ENCODE data around the gene GPC6. TPM values are rescaled to one million over a fixed set of nuclear protein-coding genes. Genes with fewer than 3 reads are reported as not detected.

GPC6 gene
- total RNA-seq, 3 donors from 2014 or later (not counting 1 experiment from before 2014, with no cell fraction given): not detected

DNA sequence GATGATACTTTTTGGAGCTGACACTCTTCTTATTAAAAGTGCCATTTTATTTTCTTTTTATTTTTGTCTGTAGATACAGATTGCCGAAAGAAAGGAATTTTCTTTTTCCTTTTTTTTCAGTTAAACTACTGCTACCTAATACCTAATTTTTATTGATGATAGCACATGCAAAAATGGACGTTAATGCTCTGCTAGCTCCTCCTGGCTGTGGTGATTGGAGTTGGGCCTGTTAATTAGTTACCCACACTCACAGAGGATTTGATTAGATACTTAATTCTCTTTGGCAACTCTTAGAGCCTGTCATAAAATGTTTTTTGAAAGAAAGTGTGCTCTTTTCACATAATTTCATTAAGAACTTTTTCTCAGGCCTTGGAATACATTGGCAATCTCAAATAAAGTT is 886.1 kb downstream of the GPC6 start:
- intact Hi-C loops (cut with micrococcal nuclease): no loop called here
- WGBS (ENCODE audit: insufficient coverage): no CpG with 5 or more reads among the region's 2 CpGs
- H3K4me1 Mint-ChIP-seq: no peaks in the 10 kb centered on the region
- no peaks in the 10 kb centered on the region for H3K9me3 Mint-ChIP-seq
- no peaks in the 10 kb centered on the region for H3K4me1 ChIP-seq (ENCODE audit: control insufficient read depth, insufficient read depth, low read length)
- no peaks in the 10 kb centered on the region for H3K36me3 Mint-ChIP-seq
- no peak overlapping the region for H3K27ac Mint-ChIP-seq
- DNase-seq: no peak
- TF ChIP-seq, protein P1, sequence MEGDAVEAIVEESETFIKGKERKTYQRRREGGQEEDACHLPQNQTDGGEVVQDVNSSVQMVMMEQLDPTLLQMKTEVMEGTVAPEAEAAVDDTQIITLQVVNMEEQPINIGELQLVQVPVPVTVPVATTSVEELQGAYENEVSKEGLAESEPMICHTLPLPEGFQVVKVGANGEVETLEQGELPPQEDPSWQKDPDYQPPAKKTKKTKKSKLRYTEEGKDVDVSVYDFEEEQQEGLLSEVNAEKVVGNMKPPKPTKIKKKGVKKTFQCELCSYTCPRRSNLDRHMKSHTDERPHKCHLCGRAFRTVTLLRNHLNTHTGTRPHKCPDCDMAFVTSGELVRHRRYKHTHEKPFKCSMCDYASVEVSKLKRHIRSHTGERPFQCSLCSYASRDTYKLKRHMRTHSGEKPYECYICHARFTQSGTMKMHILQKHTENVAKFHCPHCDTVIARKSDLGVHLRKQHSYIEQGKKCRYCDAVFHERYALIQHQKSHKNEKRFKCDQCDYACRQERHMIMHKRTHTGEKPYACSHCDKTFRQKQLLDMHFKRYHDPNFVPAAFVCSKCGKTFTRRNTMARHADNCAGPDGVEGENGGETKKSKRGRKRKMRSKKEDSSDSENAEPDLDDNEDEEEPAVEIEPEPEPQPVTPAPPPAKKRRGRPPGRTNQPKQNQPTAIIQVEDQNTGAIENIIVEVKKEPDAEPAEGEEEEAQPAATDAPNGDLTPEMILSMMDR (IDR thresholded peaks at IDR 0.05): no peak
- H3K27me3 Mint-ChIP-seq (ENCODE audit: low read depth in 2 of 2): no peaks in the 10 kb centered on the region
- no peak overlapping the region for H3K4me3 Mint-ChIP-seq
- H3K9me3 ChIP-seq (ENCODE audit: control insufficient read depth, insufficient read depth, low read length): no peaks in the 10 kb centered on the region
- no peaks in the 10 kb centered on the region for H3K27me3 ChIP-seq (ENCODE audit: control insufficient read depth, insufficient read depth, low read length)
- no peak overlapping the region for H3K4me3 ChIP-seq (ENCODE audit: low read length)
- no peak overlapping the region for H3K27ac ChIP-seq (ENCODE audit: low read length)
- ATAC-seq: no peak
- no peaks in the 10 kb centered on the region for H3K36me3 ChIP-seq (ENCODE audit: control insufficient read depth, insufficient read depth, low read length)

DNA sequence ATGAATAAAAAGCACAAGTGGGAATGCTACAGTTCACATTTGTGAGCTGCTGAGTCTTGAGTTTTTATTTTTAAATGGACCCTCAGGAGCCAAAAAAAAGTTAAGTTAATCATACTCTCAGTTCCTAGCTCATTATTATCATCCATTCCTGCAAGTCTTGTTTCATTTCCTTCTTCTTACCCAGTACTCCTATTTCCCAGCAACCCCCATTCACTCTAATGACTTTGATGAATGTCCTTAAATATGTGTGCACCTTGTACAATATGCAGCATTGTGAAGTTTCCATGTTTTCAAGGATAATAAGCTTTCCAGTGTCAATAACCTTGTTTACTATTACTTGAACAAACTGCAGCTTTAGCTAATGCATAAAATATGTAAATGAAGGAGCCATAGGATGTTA is 886.6 kb downstream of the GPC6 start:
- no peak for DNase-seq
- Mint-ChIP-seq H3K4me1 (no peaks in the 10 kb centered on the region), H3K36me3 (no peaks in the 10 kb centered on the region), H3K27ac (no peak overlapping the region), H3K9me3 (no peaks in the 10 kb centered on the region), H3K27me3 (ENCODE audit: low read depth in 2 of 2) (no peaks in the 10 kb centered on the region), H3K4me3 (no peak overlapping the region)
- intact Hi-C loops (cut with micrococcal nuclease): no loop called here
- H3K9me3 ChIP-seq (ENCODE audit: control insufficient read depth, insufficient read depth, low read length): no peaks in the 10 kb centered on the region
- no peaks in the 10 kb centered on the region for H3K36me3 ChIP-seq (ENCODE audit: control insufficient read depth, insufficient read depth, low read length)
- no peak overlapping the region for H3K27ac ChIP-seq (ENCODE audit: low read length)
- no peaks in the 10 kb centered on the region for H3K27me3 ChIP-seq (ENCODE audit: control insufficient read depth, insufficient read depth, low read length)
- TF ChIP-seq, protein P1 (IDR thresholded peaks at IDR 0.05): no peak
- H3K4me3 ChIP-seq (ENCODE audit: low read length): no peak overlapping the region
- H3K4me1 ChIP-seq (ENCODE audit: control insufficient read depth, insufficient read depth, low read length): no peaks in the 10 kb centered on the region
- no peak for ATAC-seq

DNA sequence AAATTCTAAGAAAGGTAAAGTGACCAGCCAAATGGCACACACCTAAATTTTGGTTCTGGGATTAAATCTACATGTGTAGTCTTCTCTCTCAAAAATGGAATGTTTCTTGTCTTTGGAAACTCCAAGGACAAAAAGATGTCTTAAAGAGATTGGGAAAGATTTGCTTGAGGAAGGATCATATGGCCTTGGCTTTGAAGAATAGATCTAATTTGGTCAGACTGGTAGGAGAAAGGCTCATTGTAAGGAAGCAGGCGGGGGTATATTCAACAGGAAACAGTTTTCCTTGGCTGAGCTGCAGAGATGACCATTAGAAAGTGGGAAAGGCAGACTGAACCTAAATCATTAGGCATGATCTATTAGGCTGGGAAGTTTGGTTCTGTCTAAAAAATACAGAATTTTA is 887.6 kb downstream of the GPC6 start:
- TF ChIP-seq, protein P1 (IDR thresholded peaks at IDR 0.05): no peak
- H3K4me1 Mint-ChIP-seq: no peaks in the 10 kb centered on the region
- no peaks in the 10 kb centered on the region for H3K36me3 ChIP-seq (ENCODE audit: control insufficient read depth, insufficient read depth, low read length)
- DNase-seq (no peak), ATAC-seq (no peak)
- intact Hi-C loops (cut with micrococcal nuclease): no loop called here
- H3K36me3 Mint-ChIP-seq: no peaks in the 10 kb centered on the region
- no peaks in the 10 kb centered on the region for H3K9me3 Mint-ChIP-seq
- H3K27me3 Mint-ChIP-seq (ENCODE audit: low read depth in 2 of 2): no peaks in the 10 kb centered on the region
- H3K27me3 ChIP-seq (ENCODE audit: control insufficient read depth, insufficient read depth, low read length): no peaks in the 10 kb centered on the region
- H3K4me1 ChIP-seq (ENCODE audit: control insufficient read depth, insufficient read depth, low read length): no peaks in the 10 kb centered on the region
- H3K27ac ChIP-seq (ENCODE audit: low read length): no peak overlapping the region
- WGBS (ENCODE audit: insufficient coverage): 86% methylated on average over 1 of the region's 1 CpG
- no peaks in the 10 kb centered on the region for H3K9me3 ChIP-seq (ENCODE audit: control insufficient read depth, insufficient read depth, low read length)
- H3K4me3 ChIP-seq (ENCODE audit: low read length): no peak overlapping the region
- no peak overlapping the region for H3K4me3 Mint-ChIP-seq
- H3K27ac Mint-ChIP-seq: no peak overlapping the region

DNA sequence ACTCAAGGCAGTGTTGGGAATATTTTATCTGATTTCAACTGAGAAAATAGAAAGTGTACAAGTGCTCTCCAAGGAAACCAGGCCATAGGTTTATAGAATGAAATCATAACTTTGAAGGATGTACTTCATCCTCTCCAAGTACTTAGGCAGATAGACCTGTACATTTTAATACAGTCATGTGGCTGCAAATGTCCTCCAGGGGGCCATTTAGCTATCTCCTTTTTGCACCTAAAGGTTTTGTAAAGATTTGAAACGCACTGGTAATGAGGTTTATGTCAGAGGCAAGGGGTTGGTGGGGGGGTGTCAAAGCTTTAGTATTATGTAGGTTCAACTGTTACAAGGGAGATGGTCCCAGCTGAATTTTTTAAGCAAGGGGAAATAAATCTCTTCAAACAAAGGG is 888.4 kb downstream of the GPC6 start:
- no peaks in the 10 kb centered on the region for H3K9me3 ChIP-seq (ENCODE audit: control insufficient read depth, insufficient read depth, low read length)
- Mint-ChIP-seq H3K27me3 (ENCODE audit: low read depth in 2 of 2) (no peaks in the 10 kb centered on the region), H3K27ac (no peak overlapping the region), H3K4me3 (no peak overlapping the region), H3K4me1 (no peaks in the 10 kb centered on the region), H3K36me3 (no peaks in the 10 kb centered on the region), H3K9me3 (no peaks in the 10 kb centered on the region)
- DNase-seq (peak in 1 of 2 donors; percentile 13), ATAC-seq (no peak)
- no peak overlapping the region for H3K27ac ChIP-seq (ENCODE audit: low read length)
- H3K27me3 ChIP-seq (ENCODE audit: control insufficient read depth, insufficient read depth, low read length): no peaks in the 10 kb centered on the region
- no peak overlapping the region for H3K4me3 ChIP-seq (ENCODE audit: low read length)
- WGBS (ENCODE audit: insufficient coverage): 69% methylated on average over 1 of the region's 1 CpG
- H3K4me1 ChIP-seq (ENCODE audit: control insufficient read depth, insufficient read depth, low read length): no peaks in the 10 kb centered on the region
- no peaks in the 10 kb centered on the region for H3K36me3 ChIP-seq (ENCODE audit: control insufficient read depth, insufficient read depth, low read length)
- TF ChIP-seq, protein P1 (IDR thresholded peaks at IDR 0.05): no peak
- intact Hi-C loops (cut with micrococcal nuclease): no loop called here

Data from natural killer cell (primary cell).